SJSA1 (cell line): Measurements from ENCODE around the gene LTC4S. TPM values are rescaled to one million over a fixed set of nuclear protein-coding genes. Genes with fewer than 3 reads are reported as not detected.

Experiments used
- DNase-seq, 2 experiments: peaks; one replicate each; pipeline ENCODE4 v3.0.0-alpha.2; 2015 to 2020; ENCODE audit warnings: low spot score in 2 of 2, low read depth in 1 of 2
- H3K27ac ChIP-seq: fragments of 250-450 bp; sonication (Bioruptor Pico); 2 replicates; pipeline ENCODE4 v1.5.1; 2020; ENCODE audit warnings: mild to moderate bottlenecking, moderate library complexity
- H3K27me3 ChIP-seq: fragments of 250-450 bp; sonication (Bioruptor Pico); replicated peaks from 2 replicates; pipeline ENCODE4 v1.5.1; 2020; ENCODE audit warnings: mild to moderate bottlenecking, moderate library complexity
- H3K36me3 ChIP-seq: fragments of 250-450 bp; sonication (Bioruptor Pico); 2 replicates; pipeline ENCODE4 v1.5.1; 2020; ENCODE audit warnings: mild to moderate bottlenecking
- H3K4me1 ChIP-seq: fragments of 250-450 bp; sonication (Bioruptor Pico); replicated peaks from 2 replicates; pipeline ENCODE4 v1.6.1; 2021; ENCODE audit warnings: mild to moderate bottlenecking
- H3K4me3 ChIP-seq: fragments of 250-450 bp; sonication (Bioruptor Pico); 2 replicates; pipeline ENCODE4 v1.5.1; 2020; ENCODE audit warnings: mild to moderate bottlenecking
- H3K9me3 ChIP-seq: fragments of 250-450 bp; sonication (Bioruptor Pico); replicated peaks from 2 replicates; pipeline ENCODE4 v1.5.1; 2020; ENCODE audit warnings: mild to moderate bottlenecking
- total RNA-seq: library from RNA; depleted of rRNA; stranded (reverse); fragments of >200 nt; shearing (Covaris generic); gene quantifications from 2 replicates; pipeline ENCODE4 v1.2.3, GENCODE V29; 2014

The LTC4S gene
- total RNA-seq, 1 experiment from 2014 or later: 0.68 TPM

GRCh38 chr5:179816796-179817469 is 23.1 kb downstream of the LTC4S start:
- Histone ChIP-seq H3K9me3 (no peaks in the 10 kb centered on the region), H3K4me1 (peaks cover 31% of the 10 kb centered on the region), H3K4me3 (no peak overlapping the region), H3K27ac (no peak overlapping the region), H3K27me3 (no peaks in the 10 kb centered on the region), H3K36me3 (peaks cover 35% of the 10 kb centered on the region)
- DNase-seq: no peak

- no peak overlapping the region for H3K27ac ChIP-seq
- no peaks in the 10 kb centered on the region for H3K27me3 ChIP-seq
- H3K36me3 ChIP-seq: peaks cover 35% of the 10 kb centered on the region
- H3K4me1 ChIP-seq: peaks cover 36% of the 10 kb centered on the region
- no peak overlapping the region for H3K4me3 ChIP-seq
- no peak for DNase-seq
- no peaks in the 10 kb centered on the region for H3K9me3 ChIP-seq
Measured at GRCh38 chr5:179817470-179817840, 23.7 kb downstream of the LTC4S start.

- Histone ChIP-seq H3K27me3 (no peaks in the 10 kb centered on the region), H3K4me3 (peak overlapping the region; percentile 18), H3K27ac (peak overlapping the region; percentile 90), H3K36me3 (peaks cover 37% of the 10 kb centered on the region), H3K4me1 (peaks cover 40% of the 10 kb centered on the region), H3K9me3 (no peaks in the 10 kb centered on the region)
- DNase-seq: peak in 1 of 2 experiments; percentile 34
Measured at GRCh38 chr5:179817890-179818745, 24.3 kb downstream of the LTC4S start.

- no peaks in the 10 kb centered on the region for H3K27me3 ChIP-seq
- peak; percentile 96 to 97 for DNase-seq
- H3K4me1 ChIP-seq: peaks cover 40% of the 10 kb centered on the region
- peaks cover 39% of the 10 kb centered on the region for H3K36me3 ChIP-seq
- peak overlapping the region; percentile 90 for H3K27ac ChIP-seq
- H3K4me3 ChIP-seq: peak overlapping the region; percentile 18
- no peaks in the 10 kb centered on the region for H3K9me3 ChIP-seq
Measured at GRCh38 chr5:179818746-179819295, 25.0 kb downstream of the LTC4S start.

- H3K27ac ChIP-seq: peak overlapping the region; percentile 90
- peaks cover 39% of the 10 kb centered on the region for H3K36me3 ChIP-seq
- no peaks in the 10 kb centered on the region for H3K27me3 ChIP-seq
- peak overlapping the region; percentile 94 for H3K4me3 ChIP-seq
- H3K4me1 ChIP-seq: peaks cover 40% of the 10 kb centered on the region
- H3K9me3 ChIP-seq: no peaks in the 10 kb centered on the region
- DNase-seq: peak; percentile 77 to 86
Measured at GRCh38 chr5:179819296-179820126, 25.7 kb downstream of the LTC4S start.

- no peak for DNase-seq
- peaks cover 40% of the 10 kb centered on the region for H3K4me1 ChIP-seq
- H3K4me3 ChIP-seq: peak overlapping the region; percentile 94
- peaks cover 40% of the 10 kb centered on the region for H3K36me3 ChIP-seq
- no peaks in the 10 kb centered on the region for H3K9me3 ChIP-seq
- peak overlapping the region; percentile 90 for H3K27ac ChIP-seq
- no peaks in the 10 kb centered on the region for H3K27me3 ChIP-seq
Measured at GRCh38 chr5:179820127-179820482, 26.3 kb downstream of the LTC4S start.

- Histone ChIP-seq H3K9me3 (no peaks in the 10 kb centered on the region), H3K27ac (peak within 1 kb of the TSS; percentile 90), H3K4me1 (peaks cover 40% of the 10 kb centered on the region), H3K27me3 (no peaks in the 10 kb centered on the region), H3K36me3 (peaks cover 46% of the 10 kb centered on the region), H3K4me3 (peak within 1 kb of the TSS; percentile 94)
- DNase-seq: peak; percentile 83 to 92
Measured at GRCh38 chr5:179820483-179821297, 26.9 kb downstream of the LTC4S start, which contains the start of gene SQSTM1. Gene SQSTM1 (plus strand): TSS chr5:179820905. CDS start chr5:179820937, 32 bp downstream.

GRCh38 chr5:179821298-179822058 is 27.7 kb downstream of the LTC4S start:
- Histone ChIP-seq H3K9me3 (no peaks in the 10 kb centered on the region), H3K27me3 (no peaks in the 10 kb centered on the region), H3K27ac (peak overlapping the region; percentile 90), H3K4me1 (peaks cover 40% of the 10 kb centered on the region), H3K36me3 (peaks cover 54% of the 10 kb centered on the region), H3K4me3 (peak overlapping the region; percentile 94)
- DNase-seq: peak; percentile 93 to 98

GRCh38 chr5:179822059-179822432 is 28.3 kb downstream of the LTC4S start:
- no peak overlapping the region for H3K27ac ChIP-seq
- H3K4me1 ChIP-seq: peaks cover 40% of the 10 kb centered on the region
- H3K27me3 ChIP-seq: no peaks in the 10 kb centered on the region
- peak overlapping the region; percentile 94 for H3K4me3 ChIP-seq
- H3K9me3 ChIP-seq: no peaks in the 10 kb centered on the region
- peaks cover 59% of the 10 kb centered on the region for H3K36me3 ChIP-seq
- DNase-seq: no peak

- Histone ChIP-seq H3K4me1 (peaks cover 40% of the 10 kb centered on the region), H3K9me3 (no peaks in the 10 kb centered on the region), H3K4me3 (peak overlapping the region; percentile 94), H3K27me3 (no peaks in the 10 kb centered on the region), H3K27ac (no peak overlapping the region), H3K36me3 (peaks cover 64% of the 10 kb centered on the region)
- DNase-seq: no peak
Measured at GRCh38 chr5:179822444-179822990, 28.7 kb downstream of the LTC4S start.

- DNase-seq: no peak
- Histone ChIP-seq H3K4me3 (no peak overlapping the region), H3K36me3 (peaks cover 80% of the 10 kb centered on the region), H3K4me1 (peaks cover 28% of the 10 kb centered on the region), H3K27me3 (no peaks in the 10 kb centered on the region), H3K27ac (no peak overlapping the region), H3K9me3 (no peaks in the 10 kb centered on the region)
Measured at GRCh38 chr5:179823937-179824744, 30.4 kb downstream of the LTC4S start.
